ENCODE measurements around the gene RHD.
"Not testable (repeated sequence)": the region's sequence is repeated elsewhere in the genome, so short reads cannot be mapped to it uniquely, and the experiment has no call there.

- not testable (repeated sequence) for TF ChIP-seq CTCF, POLR2A (IDR thresholded peaks at IDR 0.05)
Observed at GRCh38 chr1:25328791-25329185, 56.5 kb downstream of the RHD start.

Measured in adrenal gland (tissue), 5 donors.